Amygdala (tissue), 56 donors: ENCODE data around the gene TULP4.

Experiments
- DNase-seq, 56 donors: peaks; one replicate each; lab custom pipeline; 2025; lab: John Stamatoyannopoulos, UW

The TULP4 gene

GRCh38 chr6:158356586-158357546 lies 44.6 kb downstream of the TULP4 start:
- DNase-seq, result no peak

DNA sequence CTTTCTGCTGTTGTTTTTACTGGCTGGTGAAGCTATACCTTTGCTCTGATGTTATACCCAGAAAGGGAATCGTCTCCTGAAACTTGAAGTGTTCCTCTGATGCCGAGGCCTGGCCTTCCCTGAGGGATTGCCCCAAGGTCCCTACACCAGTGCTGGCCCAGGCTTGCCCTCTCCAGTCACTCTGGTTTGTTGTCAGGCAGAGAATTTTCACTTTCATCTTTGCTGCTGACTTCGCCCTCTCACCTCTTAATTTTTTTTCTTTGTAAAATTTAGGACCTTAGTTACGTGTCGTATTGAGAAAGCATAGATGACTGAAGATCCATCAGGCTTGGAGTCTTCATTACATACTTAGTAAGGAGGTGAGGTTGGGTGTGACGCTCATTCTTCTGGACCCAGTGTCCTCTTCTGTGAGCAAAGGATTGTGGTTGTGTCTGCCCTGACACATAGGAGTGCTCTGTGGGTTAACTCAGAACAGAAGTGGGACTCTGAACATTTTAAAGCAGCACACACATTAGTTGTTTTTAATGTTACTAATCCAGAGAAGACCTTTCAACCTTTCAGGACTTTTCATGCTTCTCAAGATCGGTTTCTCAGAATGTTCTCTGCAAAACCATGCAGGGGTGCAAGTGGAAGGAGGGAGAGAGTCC lies 45.4 kb downstream of the TULP4 start:
- no peak for DNase-seq

DNA sequence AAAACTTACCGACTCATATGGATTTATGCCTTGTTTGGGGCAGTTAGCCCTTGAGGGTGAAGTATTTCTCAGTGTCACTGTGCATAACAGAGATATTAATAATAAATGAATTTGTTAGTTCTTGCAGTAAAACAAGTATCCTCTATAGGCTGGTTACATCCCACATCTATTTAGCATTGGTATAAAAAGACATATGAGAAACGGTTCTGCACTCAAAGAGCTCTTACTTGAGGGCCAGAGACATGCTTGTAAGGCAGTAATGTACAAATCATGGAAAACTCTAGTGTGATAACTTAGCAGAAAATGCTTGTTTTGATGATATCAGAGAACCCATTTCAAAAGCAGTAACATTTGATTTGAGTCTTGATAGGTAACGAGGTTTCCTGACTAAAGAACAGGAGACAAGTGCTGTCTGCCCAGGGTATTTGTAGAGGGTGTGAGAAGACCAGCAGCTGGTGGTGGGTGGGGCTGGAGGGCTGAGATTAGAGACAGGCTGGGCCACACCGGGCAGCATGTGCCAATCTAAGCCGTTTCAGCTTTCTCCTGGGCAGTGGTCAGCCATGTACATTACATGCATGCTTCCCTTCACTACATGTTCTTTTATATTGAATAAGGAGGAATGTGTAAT lies 46.3 kb downstream of the TULP4 start:
- DNase-seq, result no peak

DNA sequence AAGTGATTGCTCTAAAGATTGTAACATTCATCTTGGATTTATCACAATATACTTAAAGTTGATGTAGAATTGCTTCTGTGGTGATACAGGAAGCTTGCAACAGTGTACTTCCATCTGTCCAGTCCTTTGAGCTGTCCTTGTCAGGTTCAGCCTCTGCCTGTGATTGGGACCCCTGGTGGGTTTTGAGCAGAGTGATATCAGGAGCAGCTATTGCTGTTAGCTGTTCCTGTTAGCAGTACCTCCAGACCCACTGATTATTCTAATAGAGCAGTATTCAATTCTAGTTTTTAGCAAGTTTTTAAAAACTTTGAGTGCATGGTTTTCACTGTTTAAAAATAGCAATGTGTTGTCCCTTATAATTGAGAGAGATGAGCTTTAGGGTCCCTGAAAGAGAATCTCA lies 48.8 kb downstream of the TULP4 start:
- DNase-seq, result no peak

- no peak for DNase-seq
These were observed 49.9 kb downstream of the TULP4 start for GRCh38 chr6:158361961-158362669.

DNA sequence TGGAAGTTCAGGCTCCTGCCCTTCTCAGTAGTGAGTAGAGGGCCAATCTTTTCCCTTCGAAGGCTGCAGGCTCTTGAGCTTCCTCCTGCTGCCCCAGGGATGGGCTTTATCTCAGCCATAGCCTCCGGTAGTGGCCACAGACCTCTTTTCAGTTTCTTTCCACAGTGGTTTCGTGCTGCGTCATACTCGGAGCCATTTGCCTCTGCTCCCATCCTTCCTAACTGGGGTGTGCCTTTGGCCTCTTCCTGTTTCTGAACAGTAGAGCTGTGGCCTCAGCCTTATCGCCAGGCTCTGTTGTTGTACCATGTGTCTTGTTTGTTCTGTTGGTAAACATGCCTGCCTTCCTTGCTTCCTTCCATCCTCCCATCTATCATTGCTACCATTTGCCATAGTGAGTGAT lies 54.1 kb downstream of the TULP4 start:
- no peak for DNase-seq

DNA sequence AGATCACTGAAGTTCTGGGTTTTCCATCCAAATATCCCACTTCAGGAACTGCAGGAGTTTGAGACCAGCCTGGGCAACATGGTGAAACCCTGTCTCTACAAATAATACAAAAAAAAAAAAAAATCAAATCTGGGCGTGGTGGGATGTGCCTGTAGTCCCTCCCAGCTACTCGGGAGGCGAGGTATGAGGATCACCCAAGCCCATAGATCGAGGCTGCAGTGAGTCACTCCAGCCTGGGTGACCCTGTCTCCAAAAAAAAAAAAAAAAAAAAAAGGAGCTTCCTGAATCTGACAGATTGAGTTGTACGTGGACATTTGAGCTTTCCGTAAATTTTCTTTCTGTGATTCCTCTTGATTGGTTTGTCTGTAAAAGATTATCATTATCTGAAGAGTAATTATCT lies 55.6 kb downstream of the TULP4 start:
- DNase-seq, result no peak

DNA sequence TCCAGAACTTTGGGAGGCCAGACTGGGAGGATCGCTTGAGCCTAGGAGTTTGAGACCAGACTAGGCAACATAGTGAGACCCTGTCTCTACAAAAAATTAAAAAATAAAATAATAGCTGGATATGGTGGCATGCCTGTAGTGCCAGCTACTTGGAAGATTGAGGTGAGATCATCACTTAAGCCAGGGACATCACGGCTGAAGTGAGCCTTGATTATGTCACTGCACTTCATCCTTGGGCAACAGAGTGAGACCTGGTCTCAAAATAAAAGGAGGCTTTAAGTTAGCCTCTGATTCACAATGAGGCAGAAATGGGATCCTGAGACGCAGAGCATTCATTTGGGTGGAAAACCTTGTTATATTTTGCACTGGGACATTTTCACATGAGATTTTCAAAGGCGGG lies 57.0 kb downstream of the TULP4 start:
- DNase-seq, result no peak

- no peak for DNase-seq
These were observed 58.5 kb downstream of the TULP4 start for GRCh38 chr6:158370805-158371204.

GRCh38 chr6:158371261-158371660 lies 59.0 kb downstream of the TULP4 start:
- no peak for DNase-seq

DNA sequence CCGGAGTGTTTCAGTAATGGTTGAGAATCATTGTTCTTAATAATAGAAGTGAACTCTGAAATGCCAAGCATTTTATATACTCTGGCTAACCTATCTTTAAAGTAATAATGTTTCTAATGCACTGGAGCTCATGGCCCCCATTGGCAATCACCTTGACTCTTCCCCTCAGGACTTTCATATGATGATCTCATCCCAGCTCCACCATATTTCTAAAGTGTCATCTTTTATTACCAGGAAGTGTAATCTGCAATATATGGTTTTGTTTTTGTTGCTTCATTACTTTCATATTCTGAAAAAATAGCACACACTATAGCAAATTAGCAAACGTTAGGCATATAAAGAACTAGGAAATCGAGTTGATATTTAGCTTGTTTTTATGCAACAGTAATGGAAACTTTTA lies 60.3 kb downstream of the TULP4 start:
- DNase-seq, result no peak

DNA sequence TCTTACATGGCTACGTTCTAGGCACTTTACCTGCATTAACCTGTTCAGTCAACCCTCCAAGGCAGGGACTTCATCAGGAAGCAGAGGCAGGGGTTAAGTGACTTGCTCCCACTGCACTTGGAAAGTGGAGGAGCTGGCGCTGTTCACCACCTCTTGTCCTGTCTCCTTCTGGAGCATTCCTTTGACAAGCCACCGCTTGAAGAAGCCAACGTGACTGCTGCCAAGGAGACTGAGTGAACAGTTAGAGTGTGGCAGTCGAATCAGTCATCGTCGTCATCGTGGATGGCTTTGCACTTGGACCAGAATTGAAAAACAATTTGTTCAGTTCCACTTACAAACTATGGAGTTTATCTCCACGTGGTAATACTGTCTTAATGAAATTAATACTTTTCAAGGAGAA lies 60.9 kb downstream of the TULP4 start:
- no peak for DNase-seq

DNA sequence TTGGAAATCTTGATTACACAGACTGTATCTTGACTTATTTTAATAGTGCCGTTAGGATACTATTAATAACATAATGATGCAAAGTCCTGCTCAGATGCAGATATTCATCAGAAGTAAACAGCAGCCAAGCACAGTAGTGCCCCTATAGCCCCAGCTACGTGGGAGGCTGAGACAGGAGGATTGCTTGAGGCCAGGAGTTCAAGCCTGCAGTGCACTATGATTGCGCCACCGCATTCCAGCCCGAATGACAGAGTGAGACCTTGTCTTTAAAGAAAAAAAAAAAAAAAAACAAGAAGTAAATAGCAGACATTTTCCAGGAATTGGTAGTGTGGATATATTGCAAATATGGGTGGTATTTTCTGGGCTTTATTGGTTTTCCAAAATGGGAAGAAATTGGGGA lies 61.8 kb downstream of the TULP4 start:
- DNase-seq, result no peak

DNA sequence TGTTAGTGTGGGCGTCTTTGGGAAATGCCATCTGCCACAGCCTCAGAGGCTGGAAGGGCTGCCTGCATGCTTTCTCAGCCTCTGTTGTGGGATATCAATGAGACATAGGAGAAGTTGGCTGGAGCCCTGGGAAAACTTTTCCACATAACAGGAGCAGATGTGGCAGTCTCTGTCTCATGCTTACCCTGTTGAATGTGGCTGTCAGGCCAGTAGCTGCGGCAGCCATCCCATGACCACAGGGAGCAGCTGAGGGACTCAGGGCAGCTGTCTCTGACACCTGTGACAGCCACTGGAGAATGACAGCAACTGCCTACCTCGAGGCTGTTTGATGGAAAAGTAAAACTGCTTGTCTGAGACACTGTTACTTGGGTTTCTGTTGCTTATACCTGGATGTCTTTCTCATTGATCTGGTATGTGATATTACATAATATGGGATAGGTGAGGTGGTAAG lies 64.4 kb downstream of the TULP4 start:
- peak in 27 of 56 donors; percentile 5 to 63 (median 27) for DNase-seq

DNA sequence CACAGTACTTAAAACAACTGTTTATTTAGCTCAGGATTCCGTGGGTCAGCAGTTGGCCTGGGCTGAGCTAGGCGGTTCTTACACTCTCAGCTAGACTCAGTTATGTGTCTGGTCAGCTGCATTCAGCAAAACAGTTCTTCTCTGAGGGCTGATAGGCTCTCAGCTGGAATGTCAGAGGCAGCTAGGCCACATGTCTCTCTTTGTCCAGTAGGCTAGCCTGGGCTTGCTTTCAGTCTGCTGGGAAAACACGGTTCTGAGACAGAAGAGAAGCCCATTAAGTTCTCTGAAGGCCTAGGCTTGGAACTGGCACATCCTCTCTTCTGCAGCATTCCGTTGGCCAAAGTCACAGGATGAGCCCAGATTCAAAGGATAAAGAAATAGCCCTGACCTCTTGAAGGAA lies 65.6 kb downstream of the TULP4 start:
- peak in 25 of 56 donors; percentile 5 to 77 (median 28) for DNase-seq

- DNase-seq, result no peak
These were observed 67.1 kb downstream of the TULP4 start for GRCh38 chr6:158379336-158379735.

DNA sequence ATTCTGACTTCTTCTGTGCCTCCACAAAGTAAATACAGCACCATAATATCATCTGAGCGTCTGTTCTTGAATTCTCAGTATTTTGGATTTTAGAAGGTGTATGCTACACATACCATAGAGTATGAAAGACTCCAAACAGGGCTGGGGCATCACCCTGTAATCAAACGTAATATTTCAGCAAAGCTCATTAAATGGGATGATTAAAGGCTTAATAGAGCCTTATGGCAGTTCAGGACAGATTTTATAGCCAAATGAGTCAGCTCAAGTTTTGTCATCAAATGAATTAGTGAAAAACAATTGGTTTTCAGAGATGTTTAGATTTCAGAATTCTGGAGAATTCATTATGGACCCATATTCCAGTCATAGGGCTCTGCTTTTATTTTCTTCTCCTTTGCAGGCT lies 68.9 kb downstream of the TULP4 start:
- DNase-seq, result no peak

DNA sequence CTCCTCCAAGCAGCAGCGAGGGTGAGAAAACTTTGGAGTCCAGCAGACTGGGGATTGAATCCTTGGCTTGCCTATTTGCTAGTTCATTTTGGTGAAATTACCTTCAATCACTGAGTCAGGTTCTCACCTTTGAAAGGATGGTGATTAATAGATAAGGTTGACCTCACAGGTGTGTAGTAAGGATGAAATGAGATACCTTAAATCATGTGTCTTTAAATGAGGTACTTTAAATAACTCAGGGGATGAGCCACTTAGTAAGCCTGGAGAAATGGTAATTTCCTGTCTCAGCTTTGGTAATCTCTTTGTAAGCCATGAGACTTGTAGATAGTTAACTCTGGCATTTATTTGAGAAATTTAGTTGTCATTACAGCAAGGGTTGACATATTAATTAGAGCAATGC lies 70.2 kb downstream of the TULP4 start:
- DNase-seq, result no peak

DNA sequence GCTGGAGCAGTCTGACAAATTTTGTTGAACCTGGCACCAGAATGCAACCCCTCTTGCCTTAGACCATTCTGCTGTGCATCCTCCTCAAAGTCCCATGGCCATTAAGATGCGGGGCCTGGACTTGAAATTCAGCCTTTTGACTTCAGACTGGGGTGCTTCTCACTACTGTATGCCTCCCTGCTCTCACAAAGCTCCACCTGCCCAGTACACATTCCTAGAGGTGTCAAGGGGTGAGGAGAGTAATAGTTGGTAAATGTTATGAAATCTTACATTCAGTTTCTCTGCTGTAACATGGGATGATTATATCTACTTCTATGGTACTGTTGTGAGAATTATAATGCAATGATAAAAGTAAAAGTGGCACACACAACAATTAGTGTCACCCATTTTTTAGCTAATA lies 70.8 kb downstream of the TULP4 start:
- no peak for DNase-seq

DNA sequence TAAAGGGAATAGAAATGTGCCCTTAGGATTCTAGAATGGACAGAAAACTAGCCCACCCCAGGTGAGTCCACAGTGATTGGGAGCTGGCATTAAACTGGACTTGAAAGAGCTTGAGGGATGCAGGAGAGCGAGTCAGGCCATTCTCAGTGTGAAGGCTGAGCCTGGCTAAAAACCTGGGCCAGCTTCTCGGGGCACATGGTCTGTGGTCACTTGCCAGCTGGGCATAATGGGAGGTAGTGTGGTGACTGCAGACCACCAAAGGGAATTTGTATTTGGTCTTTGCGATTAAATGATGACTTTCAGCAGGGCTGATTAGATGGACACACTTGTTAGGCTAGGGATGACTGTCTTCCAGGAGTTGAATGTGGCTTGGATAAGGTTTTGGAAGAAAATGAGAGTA lies 71.3 kb downstream of the TULP4 start:
- DNase-seq, result no peak

DNA sequence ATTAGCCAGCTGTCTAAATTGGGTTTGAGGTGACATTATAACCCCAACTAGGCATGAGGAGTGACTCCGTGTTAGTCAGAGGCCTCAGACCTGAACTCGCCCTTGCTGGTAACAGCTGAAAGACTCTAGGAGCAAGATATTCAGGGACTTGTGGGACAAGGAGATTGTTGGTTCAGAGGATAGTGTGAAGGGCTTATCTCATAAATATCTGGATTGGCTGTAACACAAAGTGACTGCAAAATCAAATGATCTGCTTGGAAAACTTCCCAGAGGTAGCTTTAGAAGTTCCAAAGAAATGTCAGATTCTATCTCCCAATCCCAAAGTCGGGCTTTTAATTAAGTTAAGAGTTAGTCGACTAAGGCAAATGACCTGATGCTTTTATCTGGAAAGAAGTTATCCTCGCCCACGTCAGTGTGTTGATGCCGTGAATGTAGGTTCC lies 72.4 kb downstream of the TULP4 start:
- DNase-seq, result no peak
